Glutamatergic neuron (in vitro differentiated cells): Measurements from ENCODE around the gene IL17RC. TPM values are rescaled to one million over a fixed set of nuclear protein-coding genes. Genes with fewer than 3 reads are reported as not detected.

Source experiments
- DNase-seq: peaks from one replicate; pipeline ENCODE4 v3.0.0; 2022
- H3K27ac Mint-ChIP-seq: one replicate; pipeline ENCODE4 v1.8.0; 2020; ENCODE audit warnings: mild to moderate bottlenecking, mixed read lengths, inconsistent platforms; ENCODE audit not compliant: unreplicated experiment
- H3K27me3 Mint-ChIP-seq: one replicate; pipeline ENCODE4 v1.8.0; 2020; ENCODE audit warnings: mild to moderate bottlenecking, moderate library complexity, mixed read lengths, inconsistent platforms; ENCODE audit not compliant: unreplicated experiment
- H3K36me3 Mint-ChIP-seq: one replicate; pipeline ENCODE4 v1.8.0; 2020; ENCODE audit warnings: mild to moderate bottlenecking, mixed read lengths, inconsistent platforms; ENCODE audit not compliant: unreplicated experiment
- H3K4me1 Mint-ChIP-seq: one replicate; pipeline ENCODE4 v1.8.0; 2020; ENCODE audit warnings: mild to moderate bottlenecking, low read depth, mixed read lengths, inconsistent platforms; ENCODE audit not compliant: unreplicated experiment
- H3K4me3 Mint-ChIP-seq: one replicate; pipeline ENCODE4 v1.8.0; 2020; ENCODE audit warnings: mild to moderate bottlenecking, mixed read lengths, inconsistent platforms; ENCODE audit not compliant: unreplicated experiment
- H3K9me3 Mint-ChIP-seq: one replicate; pipeline ENCODE4 v1.8.0; 2020; ENCODE audit warnings: mild to moderate bottlenecking, moderate library complexity, mixed read lengths, inconsistent platforms; ENCODE audit not compliant: unreplicated experiment
- CTCF ChIP-seq: fragments of 200-600 bp; sonication (generic); IDR thresholded peaks from one replicate; pipeline ENCODE4 v1.5.0; 2021; ENCODE audit not compliant: partially characterized antibody, unreplicated experiment
- total RNA-seq: library from RNA; stranded (reverse); fragmentation: NEBNext Ultra II Directional; extraction: Animal tissue kit (Norgen Biotek cat#: 25700); gene quantifications from one replicate; pipeline ENCODE4 v1.2.1, GENCODE V29; 2021; ENCODE audit not compliant: unreplicated experiment

The IL17RC gene
- total RNA-seq, 1 donor from 2014 or later = 41.9 TPM

DNA sequence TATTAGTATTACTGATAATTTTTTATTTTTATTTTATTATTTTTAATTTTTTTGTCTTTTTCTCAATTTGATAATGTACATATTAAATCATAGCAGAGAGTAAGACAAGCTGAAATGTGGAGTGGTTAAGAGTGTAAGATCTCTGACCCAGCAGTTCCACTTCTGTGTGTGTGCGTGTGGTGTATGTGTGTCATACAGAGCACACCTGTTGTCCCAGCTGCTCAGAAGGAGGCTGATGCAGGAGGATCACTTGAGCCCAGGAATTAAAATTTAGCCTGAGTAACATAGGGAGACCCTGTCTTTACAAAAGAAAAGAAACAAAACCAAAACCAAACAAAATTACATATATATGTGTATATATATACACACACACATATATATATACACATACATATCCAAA, 35.5 kb upstream of the IL17RC start:
- Mint-ChIP-seq H3K4me1 (no peaks in the 10 kb centered on the region), H3K9me3 (no peaks in the 10 kb centered on the region), H3K27me3 (no peaks in the 10 kb centered on the region), H3K36me3 (no peaks in the 10 kb centered on the region), H3K27ac (no peak overlapping the region), H3K4me3 (no peak overlapping the region)
- no peak for DNase-seq
- TF ChIP-seq CTCF = no peak

GRCh38 chr3:9883706-9884554, 33.0 kb upstream of the IL17RC start:
- Mint-ChIP-seq H3K9me3 (no peaks in the 10 kb centered on the region), H3K4me1 (peaks cover 2% of the 10 kb centered on the region), H3K27me3 (no peaks in the 10 kb centered on the region), H3K27ac (no peak overlapping the region), H3K36me3 (no peaks in the 10 kb centered on the region), H3K4me3 (no peak overlapping the region)
- DNase-seq = no peak
- no peak for TF ChIP-seq CTCF

- Mint-ChIP-seq H3K9me3 (no peaks in the 10 kb centered on the region), H3K36me3 (no peaks in the 10 kb centered on the region), H3K4me3 (no peak overlapping the region), H3K27me3 (no peaks in the 10 kb centered on the region), H3K27ac (no peak overlapping the region), H3K4me1 (peaks cover 2% of the 10 kb centered on the region)
- no peak for DNase-seq
- TF ChIP-seq CTCF = no peak
Observed at GRCh38 chr3:9884555-9885165, 32.2 kb upstream of the IL17RC start.

- Mint-ChIP-seq H3K4me3 (no peak overlapping the region), H3K27ac (no peak overlapping the region), H3K27me3 (no peaks in the 10 kb centered on the region), H3K9me3 (peaks cover 3% of the 10 kb centered on the region), H3K4me1 (peaks cover 2% of the 10 kb centered on the region), H3K36me3 (no peaks in the 10 kb centered on the region)
- TF ChIP-seq CTCF = no peak
- no peak for DNase-seq
Observed at GRCh38 chr3:9886328-9886727, 30.6 kb upstream of the IL17RC start.

DNA sequence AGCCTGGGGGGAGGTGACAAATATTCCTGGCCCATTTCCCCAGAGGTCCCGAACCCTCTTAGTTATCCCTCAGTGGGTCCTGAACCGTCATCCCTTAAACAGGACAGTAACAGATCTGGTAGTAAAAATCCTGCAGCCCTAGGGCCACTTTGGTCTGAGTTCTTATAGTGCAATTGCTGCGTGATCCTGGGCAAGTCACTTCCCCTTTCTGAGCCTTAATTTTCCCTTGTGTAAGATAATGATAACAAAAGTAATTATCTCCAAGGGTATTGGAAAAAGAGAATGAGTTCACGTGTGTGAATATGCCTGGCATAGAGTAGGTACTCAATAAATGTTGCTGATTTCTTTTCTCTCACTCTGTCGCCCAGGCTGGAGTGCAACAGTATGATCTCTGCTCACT, 29.4 kb upstream of the IL17RC start:
- no peaks in the 10 kb centered on the region for H3K27me3 Mint-ChIP-seq
- H3K4me1 Mint-ChIP-seq = peaks cover 4% of the 10 kb centered on the region
- H3K4me3 Mint-ChIP-seq = no peak overlapping the region
- H3K9me3 Mint-ChIP-seq = peaks cover 3% of the 10 kb centered on the region
- no peak for TF ChIP-seq CTCF
- H3K36me3 Mint-ChIP-seq = no peaks in the 10 kb centered on the region
- H3K27ac Mint-ChIP-seq = no peak overlapping the region
- no peak for DNase-seq
